Kidney (tissue), 14 donors: ENCODE data around the gene NOD2. TPM values are rescaled to one million over a fixed set of nuclear protein-coding genes. Genes with fewer than 3 reads are reported as not detected.

Experiments
- DNase-seq, 5 donors: peaks; one replicate each; pipeline ENCODE4 v3.0.0-alpha.2; 2013 to 2020
- FAIRE-seq: peaks from 2 replicates; lab custom pipeline; 2012; peaks lifted over from hg19 to GRCh38; lab: Jason Lieb, UNC
- H3K27ac ChIP-seq, 2 donors: one replicate each; pipeline ENCODE4 v1.7.0; 2013; ENCODE audit warnings: low read depth in 2 of 2, low read length in 2 of 2, inconsistent platforms in 1 of 2
- H3K27me3 ChIP-seq: one replicate; pipeline ENCODE4 v1.7.1; 2013; ENCODE audit warnings: low read length, inconsistent platforms; ENCODE audit not compliant: control insufficient read depth, insufficient read depth
- H3K36me3 ChIP-seq, 3 donors: one replicate each; pipeline versions ENCODE4 v1.7.0 to v1.7.1; 2013; ENCODE audit warnings: low read length in 3 of 3, control low read depth in 1 of 3, inconsistent platforms in 1 of 3; ENCODE audit not compliant: insufficient read depth in 3 of 3, control insufficient read depth in 2 of 3
- H3K4me1 ChIP-seq, 3 donors: one replicate each; pipeline versions ENCODE4 v1.7.0 to v1.7.1; 2013; ENCODE audit warnings: low read length in 3 of 3, inconsistent platforms in 1 of 3, low read depth in 1 of 3; ENCODE audit not compliant: control insufficient read depth in 2 of 3, insufficient read depth in 2 of 3
- H3K4me3 ChIP-seq, 3 donors: one replicate each; pipeline versions ENCODE4 v1.7.0 to v1.8.1; 2013; ENCODE audit warnings: low read length in 3 of 3, control low read depth in 1 of 3, inconsistent platforms in 1 of 3
- H3K9ac ChIP-seq, 3 donors: one replicate each; pipeline versions ENCODE4 v1.7.0 to v1.7.1; 2013; ENCODE audit warnings: low read length in 3 of 3, control low read depth in 1 of 3, inconsistent platforms in 1 of 3
- H3K9me3 ChIP-seq, 3 donors: one replicate each; pipeline versions ENCODE4 v1.7.0 to v1.7.1; 2013; ENCODE audit warnings: low read length in 3 of 3, control low read depth in 1 of 3, inconsistent platforms in 1 of 3; ENCODE audit not compliant: control insufficient read depth in 2 of 3, insufficient read depth in 1 of 3
- intact Hi-C: fragments of 100-400 bp; cut with DNase I; formaldehyde crosslinking; loops from one replicate; pipeline ENCODE4 v1.11.1; 2022
- microRNA-seq: library from miRNA; unstranded; fragments of <30 nt; microRNA quantifications from one replicate; pipeline ENCODE4 v1.2.0, GENCODE V29; 2020
- polyA plus RNA-seq: library from polyadenylated mRNA; stranded (reverse); fragments of 350-450 nt; fragmentation: Illumina TruSeq; extraction: RNeasy Lipid Tissue Mini Kit (QIAGEN cat#74804); gene quantifications from one replicate; pipeline ENCODE4 v1.2.3, GENCODE V29; 2014; ENCODE audit warnings: low read depth, low replicate concordance; ENCODE audit not compliant: insufficient read depth
- total RNA-seq: library from RNA; stranded (reverse); fragmentation: NEBNext Ultra II Directional; extraction: Animal tissue kit (Norgen Biotek cat#: 25700); gene quantifications from one replicate; pipeline ENCODE4 v1.2.1, GENCODE V29; 2021
- TF ChIP-seq, protein P1 (sequence below): IDR thresholded peaks from 3 replicates; pipeline ENCODE4 v1.5.1; 2012; ENCODE audit warnings: mild to moderate bottlenecking, moderate library complexity, borderline replicate concordance; ENCODE audit not compliant: insufficient read depth; ENCODE audit errors: extremely low read depth
- donor health status: control.
- donor health status: control.
- donor health status: control.
- donor health status: control.
- donor health status: control.
- donor health status: DM: yes; HTN: yes; CAD: no.
- donor health status: Normal renal cell carcinoma (clear cell type).

The NOD2 gene
- total and polyA plus RNA-seq, 2 donors from 2014 or later: 0.22 to 3.6 TPM

- no peaks in the 10 kb centered on the region for H3K9me3 ChIP-seq
- TF ChIP-seq, protein P1, sequence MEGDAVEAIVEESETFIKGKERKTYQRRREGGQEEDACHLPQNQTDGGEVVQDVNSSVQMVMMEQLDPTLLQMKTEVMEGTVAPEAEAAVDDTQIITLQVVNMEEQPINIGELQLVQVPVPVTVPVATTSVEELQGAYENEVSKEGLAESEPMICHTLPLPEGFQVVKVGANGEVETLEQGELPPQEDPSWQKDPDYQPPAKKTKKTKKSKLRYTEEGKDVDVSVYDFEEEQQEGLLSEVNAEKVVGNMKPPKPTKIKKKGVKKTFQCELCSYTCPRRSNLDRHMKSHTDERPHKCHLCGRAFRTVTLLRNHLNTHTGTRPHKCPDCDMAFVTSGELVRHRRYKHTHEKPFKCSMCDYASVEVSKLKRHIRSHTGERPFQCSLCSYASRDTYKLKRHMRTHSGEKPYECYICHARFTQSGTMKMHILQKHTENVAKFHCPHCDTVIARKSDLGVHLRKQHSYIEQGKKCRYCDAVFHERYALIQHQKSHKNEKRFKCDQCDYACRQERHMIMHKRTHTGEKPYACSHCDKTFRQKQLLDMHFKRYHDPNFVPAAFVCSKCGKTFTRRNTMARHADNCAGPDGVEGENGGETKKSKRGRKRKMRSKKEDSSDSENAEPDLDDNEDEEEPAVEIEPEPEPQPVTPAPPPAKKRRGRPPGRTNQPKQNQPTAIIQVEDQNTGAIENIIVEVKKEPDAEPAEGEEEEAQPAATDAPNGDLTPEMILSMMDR: no peak
- no peak overlapping the region for H3K9ac ChIP-seq
- peaks cover 2 to 13% (median 12%) of the 10 kb centered on the region in 3 donors for H3K36me3 ChIP-seq
- DNase-seq (no peak), FAIRE-seq (no peak)
- no peak overlapping the region for H3K27ac ChIP-seq
- no peaks in the 10 kb centered on the region for H3K4me1 ChIP-seq
- intact Hi-C loops: no loop called here
- H3K4me3 ChIP-seq: no peak overlapping the region
- H3K27me3 ChIP-seq: no peaks in the 10 kb centered on the region
These were observed 85.1 kb downstream of the NOD2 start for GRCh38 chr16:50778284-50779163.

DNA sequence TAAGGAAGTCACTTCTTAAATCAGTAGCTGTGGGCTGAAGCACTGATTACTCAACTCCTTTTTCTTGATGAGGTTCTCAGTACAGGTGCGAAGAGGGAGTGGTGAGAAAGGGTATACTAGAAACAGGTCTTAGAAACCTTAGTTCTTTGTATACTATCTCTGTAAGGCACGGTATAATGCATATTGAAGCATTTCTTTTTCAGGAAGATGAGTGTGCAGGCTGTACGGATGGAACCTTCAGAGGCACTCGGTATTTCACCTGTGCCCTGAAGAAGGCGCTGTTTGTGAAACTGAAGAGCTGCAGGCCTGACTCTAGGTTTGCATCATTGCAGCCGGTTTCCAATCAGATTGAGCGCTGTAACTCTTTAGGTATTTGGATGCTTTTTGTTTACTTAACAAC, 87.6 kb downstream of the NOD2 start:
- no peak for DNase-seq
- Histone ChIP-seq H3K36me3 (peaks cover 2 to 21% (median 17%) of the 10 kb centered on the region in 3 donors), H3K4me1 (no peaks in the 10 kb centered on the region), H3K9me3 (no peaks in the 10 kb centered on the region), H3K4me3 (no peak overlapping the region), H3K27me3 (no peaks in the 10 kb centered on the region), H3K9ac (no peak overlapping the region), H3K27ac (no peak overlapping the region)
- FAIRE-seq: no peak
- intact Hi-C loops: no loop called here
- TF ChIP-seq, protein P1: no peak

DNA sequence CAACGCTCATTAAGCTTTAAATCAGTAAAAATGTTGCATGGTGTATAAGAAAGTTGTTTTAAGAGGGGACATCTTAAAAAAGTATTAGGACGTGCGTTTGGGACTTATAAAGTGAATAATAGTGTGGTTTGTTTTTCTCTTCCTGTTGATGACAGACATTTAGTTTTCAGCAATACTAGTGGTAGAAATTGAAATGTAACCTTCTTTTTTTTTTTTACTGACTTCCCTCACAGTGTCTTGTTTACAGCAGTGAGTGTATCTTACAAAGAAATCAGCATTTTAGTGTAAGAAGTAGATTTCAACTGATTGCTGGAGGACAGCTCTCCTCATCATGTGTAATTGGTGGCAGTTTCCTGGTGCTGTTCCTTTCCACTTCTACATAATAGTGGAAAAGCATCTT, 88.1 kb downstream of the NOD2 start:
- Histone ChIP-seq H3K9me3 (no peaks in the 10 kb centered on the region), H3K4me1 (no peaks in the 10 kb centered on the region), H3K36me3 (peaks cover 2 to 21% (median 17%) of the 10 kb centered on the region in 3 donors), H3K27ac (no peak overlapping the region), H3K9ac (no peak overlapping the region), H3K27me3 (no peaks in the 10 kb centered on the region), H3K4me3 (no peak overlapping the region)
- DNase-seq (no peak), FAIRE-seq (no peak)
- intact Hi-C loops: no loop called here
- TF ChIP-seq, protein P1: no peak

Small RNA genes lying within 50 kb of the gene (microRNA-seq; reads per million reads assigned to microRNA genes)
- gene MIR3181: not detected

Other genes with a start within 250 kb of the NOD2 start
- gene NKD1, start 145.2 kb upstream of the NOD2 start, total RNA-seq: 9.9 TPM
- gene NKD1, start 145.2 kb upstream of the NOD2 start, polyA plus RNA-seq: 1.1 TPM
- gene SNX20, start 12.3 kb upstream of the NOD2 start, total RNA-seq: 6.2 TPM
- gene SNX20, start 12.3 kb upstream of the NOD2 start, polyA plus RNA-seq: 0.67 TPM
- gene CYLD, start 48.5 kb downstream of the NOD2 start, total RNA-seq: 48.0 TPM
- gene CYLD, start 48.5 kb downstream of the NOD2 start, polyA plus RNA-seq: 8.9 TPM